HTR-8/SVneo (cell line): ENCODE measurements around the gene GSTM2.
"Not testable (repeated sequence)": the region's sequence is repeated elsewhere in the genome, so short reads cannot be mapped to it uniquely, and the experiment has no call there.

Experiments
- DNase-seq: peaks from one replicate; pipeline ENCODE4 v3.0.0; 2011; ENCODE audit warnings: low spot score, mixed read lengths; ENCODE audit not compliant: insufficient read length
- FAIRE-seq: peaks from 2 replicates; lab custom pipeline; 2011; peaks lifted over from hg19 to GRCh38; lab: Jason Lieb, UNC

GSTM2 gene

GRCh38 chr1:109671067-109671466, 3.2 kb downstream of the GSTM2 start:
- FAIRE-seq = no peak
- no peak for DNase-seq

GRCh38 chr1:109673861-109674260, 6.0 kb downstream of the GSTM2 start:
- not testable (repeated sequence) for DNase-seq, FAIRE-seq

GRCh38 chr1:109676683-109677381, 9.0 kb downstream of the GSTM2 start:
- FAIRE-seq, DNase-seq: not testable (repeated sequence)

GRCh38 chr1:109677459-109677858, 9.6 kb downstream of the GSTM2 start:
- no peak for FAIRE-seq
- no peak for DNase-seq

GRCh38 chr1:109678637-109679036, 10.8 kb downstream of the GSTM2 start:
- FAIRE-seq, DNase-seq: not testable (repeated sequence)

- DNase-seq, FAIRE-seq: not testable (repeated sequence)
Observed at GRCh38 chr1:109684777-109685176, 16.9 kb downstream of the GSTM2 start.

- not testable (repeated sequence) for FAIRE-seq, DNase-seq
Observed at GRCh38 chr1:109685399-109685798, 17.5 kb downstream of the GSTM2 start.

- not testable (repeated sequence) for FAIRE-seq, DNase-seq
Observed at GRCh38 chr1:109685890-109686289, 18.0 kb downstream of the GSTM2 start.

GRCh38 chr1:109687109-109687508, 19.3 kb downstream of the GSTM2 start:
- not testable (repeated sequence) for FAIRE-seq, DNase-seq

GRCh38 chr1:109687641-109688499, 20.0 kb downstream of the GSTM2 start, which contains the start of gene GSTM1:
Gene GSTM1 (plus strand): TSS chr1:109687817. CDS start chr1:109687874, 57 bp downstream.
- FAIRE-seq (no peak), DNase-seq (no peak)

- DNase-seq (no peak), FAIRE-seq (no peak)
Observed at GRCh38 chr1:109689844-109690405, 22.1 kb downstream of the GSTM2 start.

GRCh38 chr1:109691759-109692158, 23.9 kb downstream of the GSTM2 start:
- no peak for FAIRE-seq
- DNase-seq = no peak

GRCh38 chr1:109694400-109694799, 26.5 kb downstream of the GSTM2 start:
- FAIRE-seq, DNase-seq: not testable (repeated sequence)

- not testable (repeated sequence) for DNase-seq, FAIRE-seq
Observed at GRCh38 chr1:109695138-109695537, 27.3 kb downstream of the GSTM2 start.

GRCh38 chr1:109697066-109697465, 29.2 kb downstream of the GSTM2 start:
- no peak for DNase-seq
- FAIRE-seq = no peak

GRCh38 chr1:109697861-109698260, 30.0 kb downstream of the GSTM2 start:
- FAIRE-seq, DNase-seq: not testable (repeated sequence)

- DNase-seq, FAIRE-seq: not testable (repeated sequence)
Observed at GRCh38 chr1:109702940-109703339, 35.1 kb downstream of the GSTM2 start.

GRCh38 chr1:109704173-109704572, 36.3 kb downstream of the GSTM2 start:
- DNase-seq (no peak), FAIRE-seq (no peak)

GRCh38 chr1:109705411-109705810, 37.6 kb downstream of the GSTM2 start:
- FAIRE-seq = no peak
- no peak for DNase-seq

- not testable (repeated sequence) for FAIRE-seq, DNase-seq
Observed at GRCh38 chr1:109708949-109709348, 41.1 kb downstream of the GSTM2 start.
